ENCODE results near the gene MITD1. TPM values are rescaled to one million over a fixed set of nuclear protein-coding genes. Genes with fewer than 3 reads are reported as not detected.

The MITD1 gene
- 24.4 and 28.5 TPM in 2 replicates for total RNA-seq

DNA sequence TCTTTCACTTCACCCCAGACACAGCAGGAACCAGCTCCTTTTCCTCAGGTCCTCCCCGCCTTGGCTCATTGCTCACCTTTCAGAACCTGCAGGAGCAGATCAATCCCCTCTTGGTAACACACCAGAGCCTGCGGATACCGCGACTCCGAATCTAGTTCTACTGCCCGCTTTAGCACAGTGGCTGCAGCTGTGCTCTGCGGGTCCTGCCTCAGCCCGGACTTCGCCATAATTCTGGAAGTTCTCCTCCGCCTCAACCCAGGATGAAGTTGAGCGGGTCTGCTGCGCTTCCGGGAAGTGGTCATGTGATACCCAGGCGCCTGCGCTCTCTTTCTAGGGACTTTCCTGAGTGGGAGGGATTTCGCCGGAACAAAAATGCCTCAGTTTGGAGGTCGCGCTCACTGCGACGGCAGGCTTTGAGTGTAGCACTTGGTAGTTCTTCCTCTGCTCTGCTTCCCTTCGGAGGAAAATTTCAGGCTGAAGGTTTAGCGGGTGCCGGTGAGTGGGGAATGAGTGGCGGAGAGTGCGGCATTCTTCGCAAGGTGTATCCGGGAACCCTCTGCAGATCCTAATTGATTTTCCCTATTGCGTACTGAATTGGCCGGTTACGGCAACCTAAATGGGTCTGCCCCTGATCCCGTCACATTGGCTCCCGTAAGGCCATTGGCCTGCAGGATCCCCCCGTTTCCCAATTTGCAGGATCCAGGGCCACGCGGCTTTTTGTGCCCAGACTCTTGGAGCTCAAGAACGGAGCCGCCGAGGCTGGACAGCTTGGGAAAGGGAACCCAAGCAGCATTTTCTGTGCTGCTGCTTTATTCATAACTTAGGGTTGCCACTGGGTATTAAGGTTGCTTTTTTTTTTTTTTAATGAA, at the start of gene MITD1, which contains the start of gene MRPL30:
TSS of gene MITD1 (minus strand) at position 304 of the 869 bp plus-strand sequence. CDS start at position 227, 77 bp downstream.
TSS of gene MRPL30 (plus strand) at position 430 of the 869 bp plus-strand sequence. CDS start 5,020 bp downstream, outside the sequence.

DNA sequence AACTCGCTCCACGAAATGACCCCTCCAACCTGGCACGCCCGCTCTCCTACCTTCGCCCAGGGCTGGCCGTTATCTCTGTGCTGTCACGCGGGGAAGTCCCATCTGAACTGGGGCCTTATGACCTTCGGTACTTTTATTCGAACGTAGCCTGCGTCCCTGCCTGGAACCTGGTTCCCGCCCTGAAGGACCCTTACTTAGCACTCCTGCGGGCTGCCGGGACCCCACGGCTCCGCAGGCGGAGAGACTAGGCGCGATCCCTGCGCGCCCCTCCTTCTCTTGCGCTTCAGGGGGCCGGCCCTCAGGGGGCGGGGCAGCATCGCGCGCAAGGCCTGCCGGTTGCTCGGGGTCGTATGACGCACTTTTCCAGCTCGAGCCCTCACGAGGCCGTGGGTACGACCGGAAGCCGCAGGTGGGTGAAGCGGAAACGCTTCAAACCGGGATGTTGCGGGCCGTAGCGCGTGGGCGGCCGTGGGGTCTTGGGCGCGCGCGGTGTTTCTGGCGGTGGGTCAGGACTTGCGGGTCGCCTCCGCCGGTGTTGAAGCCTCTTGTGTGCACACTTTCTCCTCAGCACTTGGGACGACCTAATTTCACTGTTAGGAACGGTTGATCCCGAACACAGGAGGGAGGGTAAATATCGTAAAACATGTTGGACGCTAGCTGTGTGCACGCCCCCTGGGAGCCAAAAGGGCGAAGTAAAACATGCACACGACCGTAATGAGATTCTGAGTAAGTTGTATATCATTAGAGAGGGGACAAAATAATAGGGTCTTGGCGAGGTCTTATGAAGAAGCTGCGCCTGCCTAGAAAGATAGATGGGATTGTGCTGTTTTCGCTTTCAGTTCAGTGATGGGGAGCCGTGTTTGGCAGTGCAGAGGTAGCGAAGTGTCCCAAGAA, 26.0 kb downstream of the MITD1 start, which contains the start of the genes LIPT1 and TSGA10:
TSS of gene LIPT1 (plus strand) at position 325 of the 894 bp plus-strand sequence. CDS start 6,991 bp downstream, outside the sequence.
TSS of gene TSGA10 (minus strand) at position 300 of the 894 bp plus-strand sequence. CDS start 45,503 bp downstream, outside the sequence.

DNA sequence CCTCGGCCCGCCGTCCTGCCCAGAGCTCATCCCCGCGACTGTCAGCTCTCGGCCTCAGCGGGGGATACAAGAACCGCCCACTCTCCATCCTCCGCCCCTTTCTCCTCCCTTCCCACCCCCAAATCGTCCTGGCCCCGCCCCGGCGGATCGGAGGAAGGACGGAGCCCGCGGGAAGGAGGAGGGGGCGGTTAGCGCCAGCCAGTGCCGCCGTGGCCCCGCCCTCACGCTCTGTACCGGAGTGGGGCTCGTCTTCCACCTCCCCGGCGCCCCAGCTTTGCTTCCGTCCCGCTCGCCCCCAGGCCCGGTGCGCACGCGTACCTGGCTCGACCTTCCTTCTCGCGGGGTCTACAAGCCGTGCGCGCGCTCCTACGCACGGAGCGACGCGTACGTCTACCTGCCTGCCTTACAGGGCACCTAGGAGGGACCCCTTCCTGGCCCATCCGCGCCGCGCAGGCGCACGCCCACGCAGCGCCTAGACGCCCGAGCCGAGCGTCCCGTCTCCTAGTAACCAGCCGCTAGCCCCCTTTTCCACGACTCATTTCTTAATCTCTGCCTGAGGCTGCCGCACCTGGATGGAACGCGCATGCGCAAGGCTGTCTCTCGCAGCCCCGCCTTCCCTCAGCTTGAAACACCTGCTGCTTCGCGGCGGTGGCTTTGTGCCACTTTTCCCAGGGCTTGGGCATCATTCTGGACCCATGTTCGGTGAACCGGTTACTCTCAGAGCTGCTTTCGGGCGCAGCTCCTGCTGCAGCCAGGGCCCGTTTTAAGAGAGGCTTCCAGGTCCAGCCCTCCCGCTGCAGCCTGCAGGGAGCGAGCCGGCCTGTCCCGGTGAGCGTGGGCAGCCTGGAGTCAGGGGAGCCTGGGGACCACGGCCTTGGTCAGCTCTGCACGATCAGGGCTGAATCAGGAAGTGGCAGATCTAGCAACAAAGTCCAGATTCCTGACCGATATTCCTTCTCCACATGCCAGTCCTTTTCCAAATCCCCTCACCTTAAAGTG, 39.4 kb downstream of the MITD1 start, which contains the start of gene C2orf15:
TSS of gene C2orf15 (plus strand) at position 598 of the 999 bp plus-strand sequence. CDS start 8,852 bp downstream, outside the sequence.

Other genes with a start within 250 kb of the MITD1 start
- gene CRACDL, start 244.8 kb downstream of the MITD1 start, total RNA-seq = 2.9 and 6.5 TPM in 2 replicates
- under 0.01 TPM in 1 of 2 replicates, not detected in the other for gene C2orf15, start 39.4 kb downstream of the MITD1 start, total RNA-seq
- 1.3 and 2.6 TPM in 2 replicates for gene TSGA10, start 26.1 kb downstream of the MITD1 start, total RNA-seq
- 3.1 and 5.8 TPM in 2 replicates for gene LIPT1, start 26.1 kb downstream of the MITD1 start, total RNA-seq
- gene MRPL30, start 126 bp upstream of the MITD1 start, total RNA-seq = 23.3 and 32.9 TPM in 2 replicates
- not detected in 2 replicates for gene LYG2, start 74.6 kb upstream of the MITD1 start, total RNA-seq
- 0.49 and 0.57 TPM in 2 replicates for gene LYG1, start 120.1 kb upstream of the MITD1 start, total RNA-seq
- 55.9 and 66.1 TPM in 2 replicates for gene TXNDC9, start 155.3 kb upstream of the MITD1 start, total RNA-seq
- 19.1 and 60.0 TPM in 2 replicates for gene EIF5B, start 156.3 kb upstream of the MITD1 start, total RNA-seq